Thyroid gland (tissue), 4 donors: ENCODE results near the gene CCDC88B. TPM values are rescaled to one million over a fixed set of nuclear protein-coding genes. Genes with fewer than 3 reads are reported as not detected.

Experiments used
- DNase-seq, 2 donors: peaks; one replicate each; pipeline ENCODE4 v3.0.0-alpha.2; 2019
- H3K27ac ChIP-seq, 3 donors: fragments of 200-600 bp; sonication (generic); 1 replicate in 2 of 3; 2 replicates in 1 of 3; pipeline ENCODE4 v1.5.1; 2016 to 2019; ENCODE audit warnings: mild to moderate bottlenecking in 1 of 3, moderate library complexity in 1 of 3
- H3K27me3 ChIP-seq: fragments of 200-600 bp; sonication (generic); one replicate; pipeline ENCODE4 v1.5.1; 2019
- H3K36me3 ChIP-seq, 2 donors: fragments of 200-600 bp; sonication (generic); one replicate each; pipeline ENCODE4 v1.5.1; 2016 to 2019
- H3K4me1 ChIP-seq, 2 donors: fragments of 200-600 bp; sonication (generic); one replicate each; pipeline ENCODE4 v1.5.1; 2017 to 2019
- H3K4me3 ChIP-seq, 3 donors: fragments of 200-600 bp; sonication (generic); replicated peaks in 1 of 3; 1 replicate in 2 of 3; 2 replicates in 1 of 3; pipeline ENCODE4 v1.5.1; 2016; ENCODE audit warnings: mild to moderate bottlenecking in 1 of 3
- H3K9me3 ChIP-seq: fragments of 200-600 bp; sonication (generic); one replicate; pipeline ENCODE4 v1.5.1; 2017
- CTCF ChIP-seq, 6 experiments: fragments of 200-600 bp in 3 of 6; fragments of 450-650 bp in 3 of 6; sonication (generic) in 3 of 6; IDR thresholded peaks; one replicate each; pipeline ENCODE4 v1.5.1; 2016 to 2019; ENCODE audit warnings: antibody characterized with exemption in 6 of 6, mild to moderate bottlenecking in 2 of 6, inconsistent platforms in 1 of 6, moderate library complexity in 1 of 6
- POLR2A ChIP-seq, 2 donors: fragments of 450-650 bp; IDR thresholded peaks; one replicate each; pipeline ENCODE4 v1.6.1; 2017; ENCODE audit warnings: antibody characterized with exemption in 2 of 2, mild to moderate bottlenecking in 2 of 2, moderate library complexity in 1 of 2
- WGBS, 2 donors: methylation state at CpG; one replicate each; pipeline ENCODE4 v1.1.5; 2017; 5-methylcytosine and 5-hydroxymethylcytosine counted together
- intact Hi-C: fragments of 100-400 bp; cut with DNase I; formaldehyde crosslinking; loops from one replicate; pipeline ENCODE4 v1.15.1; 2023
- total RNA-seq, 4 donors: library from RNA; depleted of rRNA; stranded (reverse); fragments of >200 nt; gene quantifications; one replicate each; pipeline ENCODE4 v1.2.3, GENCODE V29; 2016

The CCDC88B gene
- total RNA-seq, 4 donors from 2014 or later, result 2.8 to 7.0 (median 3.6) TPM

- no peaks in the 10 kb centered on the region for H3K27me3 ChIP-seq
- peaks cover 17 to 24% of the 10 kb centered on the region in 2 donors for H3K4me1 ChIP-seq
- H3K27ac ChIP-seq, result peak overlapping the region; percentile 79 to 89 (median 83)
- peak; percentile 98 to 99 for DNase-seq
- no peaks in the 10 kb centered on the region for H3K9me3 ChIP-seq
- no peak overlapping the region for H3K4me3 ChIP-seq
- no peaks in the 10 kb centered on the region for H3K36me3 ChIP-seq
- 14 to 21% methylated on average over 16 to 20 of the region's 20 CpGs for WGBS, 2 donors
- peak; percentile 15 to 80 (median 60) for TF ChIP-seq CTCF (IDR thresholded peaks at IDR 0.05)
- TF ChIP-seq POLR2A (IDR thresholded peaks at IDR 0.05), result no peak
- intact Hi-C loops, result no loop called here
Observed at GRCh38 chr11:64331569-64332371, 8.2 kb upstream of the CCDC88B start.

- H3K27me3 ChIP-seq, result no peaks in the 10 kb centered on the region
- H3K27ac ChIP-seq, result no peak overlapping the region
- no peaks in the 10 kb centered on the region for H3K36me3 ChIP-seq
- intact Hi-C loops, result no loop called here
- 92 to 93% methylated on average over 8 of the region's 8 CpGs for WGBS, 2 donors
- no peak overlapping the region for H3K4me3 ChIP-seq
- DNase-seq, result no peak
- peaks cover 17 to 26% of the 10 kb centered on the region in 2 donors for H3K4me1 ChIP-seq
- TF ChIP-seq CTCF (IDR thresholded peaks at IDR 0.05) (no peak), POLR2A (IDR thresholded peaks at IDR 0.05) (no peak)
- H3K9me3 ChIP-seq, result no peaks in the 10 kb centered on the region
Observed at GRCh38 chr11:64333556-64333955, 6.4 kb upstream of the CCDC88B start.

GRCh38 chr11:64334764-64335735, 5.0 kb upstream of the CCDC88B start:
- intact Hi-C loops, result no loop called here
- peaks cover 17 to 27% of the 10 kb centered on the region in 2 donors for H3K4me1 ChIP-seq
- H3K27ac ChIP-seq, result peak overlapping the region in 2 of 3 donors; percentile 38 to 44
- H3K27me3 ChIP-seq, result no peaks in the 10 kb centered on the region
- TF ChIP-seq CTCF (IDR thresholded peaks at IDR 0.05), result no peak
- no peak for TF ChIP-seq POLR2A (IDR thresholded peaks at IDR 0.05)
- 48 to 56% methylated on average over 13 of the region's 13 CpGs for WGBS, 2 donors
- no peaks in the 10 kb centered on the region for H3K36me3 ChIP-seq
- peak; percentile 92 to 94 for DNase-seq
- H3K4me3 ChIP-seq, result no peak overlapping the region
- H3K9me3 ChIP-seq, result no peaks in the 10 kb centered on the region

- DNase-seq, result no peak
- no peaks in the 10 kb centered on the region for H3K36me3 ChIP-seq
- H3K4me1 ChIP-seq, result peaks cover 5 to 18% of the 10 kb centered on the region in 2 donors
- no peaks in the 10 kb centered on the region for H3K9me3 ChIP-seq
- H3K27ac ChIP-seq, result no peak overlapping the region
- H3K27me3 ChIP-seq, result no peaks in the 10 kb centered on the region
- WGBS, 2 donors, result 77 to 79% methylated on average over 8 of the region's 8 CpGs
- H3K4me3 ChIP-seq, result no peak overlapping the region
- intact Hi-C loops, result no loop called here
- TF ChIP-seq POLR2A (IDR thresholded peaks at IDR 0.05), result no peak
- TF ChIP-seq CTCF (IDR thresholded peaks at IDR 0.05), result no peak
Observed at GRCh38 chr11:64337538-64338249, 2.3 kb upstream of the CCDC88B start.
